Measurements from ENCODE around the gene KCMF1. TPM values are rescaled to one million over a fixed set of nuclear protein-coding genes. Genes with fewer than 3 reads are reported as not detected.

Gene KCMF1
- total and polyA plus RNA-seq, 2 donors from 2014 or later = 21.0 to 64.3 TPM

DNA sequence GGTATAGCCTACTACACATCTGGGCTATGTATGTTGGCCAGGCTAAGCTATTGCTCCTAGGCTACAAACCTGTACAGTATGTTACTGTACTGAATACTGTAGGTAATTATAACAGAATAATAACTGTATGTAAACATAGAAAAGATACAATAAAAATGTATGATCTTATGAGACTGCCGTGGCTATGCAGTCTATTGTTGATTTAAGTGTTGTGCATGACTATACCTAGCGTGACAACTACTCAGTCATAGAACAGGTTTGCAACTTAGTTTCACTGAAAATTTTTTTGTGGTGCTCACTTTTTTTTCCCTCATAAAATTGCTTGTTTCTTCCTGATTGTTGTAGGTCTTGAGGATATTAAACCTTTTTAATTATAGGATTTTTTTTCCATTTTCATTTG, 25.9 kb downstream of the KCMF1 start:
- H3K9ac ChIP-seq (ENCODE audit: low read length in 3 of 3) = no peak overlapping the region
- H3K27me3 ChIP-seq (ENCODE audit: control insufficient read depth, insufficient read depth, low read length) = no peaks in the 10 kb centered on the region
- H3K36me3 ChIP-seq (ENCODE audit: control insufficient read depth in 2 of 3, insufficient read depth in 3 of 3, low read length in 3 of 3) = no peaks in the 10 kb centered on the region
- FAIRE-seq = no peak
- no peak overlapping the region for H3K27ac ChIP-seq (ENCODE audit: low read depth in 2 of 2, low read length in 2 of 2)
- intact Hi-C loops (cut with DNase I) = no loop called here
- no peak for TF ChIP-seq CTCF (IDR thresholded peaks at IDR 0.05; ENCODE audit: borderline replicate concordance, extremely low read depth, insufficient read depth)
- H3K4me1 ChIP-seq (ENCODE audit: control insufficient read depth in 2 of 3, insufficient read depth in 2 of 3, low read depth in 1 of 3, low read length in 3 of 3) = peaks cover 0 to 4% (median 2%) of the 10 kb centered on the region in 3 donors
- no peak for DNase-seq
- no peaks in the 10 kb centered on the region for H3K9me3 ChIP-seq (ENCODE audit: control insufficient read depth in 2 of 3, insufficient read depth in 1 of 3, low read length in 3 of 3)
- no peak overlapping the region for H3K4me3 ChIP-seq (ENCODE audit: low read length in 3 of 3)

DNA sequence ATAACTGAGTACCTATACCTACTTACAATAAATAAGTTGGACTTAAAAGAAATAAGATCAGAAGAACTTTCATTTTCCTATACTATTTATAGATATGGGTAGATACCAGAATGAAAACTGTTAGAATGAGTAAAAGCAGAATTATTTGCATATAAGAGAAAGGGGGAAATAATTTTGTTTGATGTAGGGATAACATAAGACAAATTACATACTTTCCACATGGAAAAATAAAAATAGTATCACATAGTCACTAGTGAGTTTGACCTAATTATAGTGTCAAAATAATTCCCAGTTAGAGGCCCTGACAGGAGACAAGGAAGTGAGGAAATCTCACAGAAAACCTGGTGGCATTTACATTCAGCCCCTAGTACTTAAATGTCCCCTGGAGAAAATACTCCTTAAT, 28.6 kb downstream of the KCMF1 start:
- FAIRE-seq = no peak
- Histone ChIP-seq H3K27me3 (ENCODE audit: control insufficient read depth, insufficient read depth, low read length) (no peaks in the 10 kb centered on the region), H3K4me1 (ENCODE audit: control insufficient read depth in 2 of 3, insufficient read depth in 2 of 3, low read depth in 1 of 3, low read length in 3 of 3) (peaks cover 0 to 4% (median 2%) of the 10 kb centered on the region in 3 donors), H3K36me3 (ENCODE audit: control insufficient read depth in 2 of 3, insufficient read depth in 3 of 3, low read length in 3 of 3) (no peaks in the 10 kb centered on the region), H3K27ac (ENCODE audit: low read depth in 2 of 2, low read length in 2 of 2) (no peak overlapping the region), H3K9me3 (ENCODE audit: control insufficient read depth in 2 of 3, insufficient read depth in 1 of 3, low read length in 3 of 3) (no peaks in the 10 kb centered on the region), H3K4me3 (ENCODE audit: low read length in 3 of 3) (no peak overlapping the region), H3K9ac (ENCODE audit: low read length in 3 of 3) (no peak overlapping the region)
- intact Hi-C loops (cut with DNase I) = no loop called here
- DNase-seq = no peak
- no peak for TF ChIP-seq CTCF (IDR thresholded peaks at IDR 0.05; ENCODE audit: borderline replicate concordance, extremely low read depth, insufficient read depth)

DNA sequence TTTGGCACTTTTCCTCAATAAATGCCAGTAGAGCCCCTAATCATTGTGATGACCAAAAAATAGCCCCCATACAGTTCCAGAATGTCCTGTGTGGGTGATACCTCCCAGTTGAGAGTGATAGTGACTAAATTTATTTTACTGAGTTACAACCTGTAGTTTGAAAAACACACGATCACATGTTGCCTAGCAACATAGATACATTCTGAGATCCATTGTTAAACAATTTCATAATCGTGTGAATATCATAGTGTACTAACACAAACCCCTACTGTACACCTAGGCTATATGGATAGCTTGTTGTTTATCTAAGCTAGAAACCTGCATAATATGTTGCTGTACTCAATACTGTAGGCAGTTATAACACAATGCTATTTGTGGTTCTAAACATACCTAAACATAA, 30.6 kb downstream of the KCMF1 start:
- no peaks in the 10 kb centered on the region for H3K27me3 ChIP-seq (ENCODE audit: control insufficient read depth, insufficient read depth, low read length)
- no peak overlapping the region for H3K9ac ChIP-seq (ENCODE audit: low read length in 3 of 3)
- TF ChIP-seq CTCF (IDR thresholded peaks at IDR 0.05; ENCODE audit: borderline replicate concordance, extremely low read depth, insufficient read depth) = no peak
- H3K36me3 ChIP-seq (ENCODE audit: control insufficient read depth in 2 of 3, insufficient read depth in 3 of 3, low read length in 3 of 3) = no peaks in the 10 kb centered on the region
- peaks cover 0 to 4% (median 2%) of the 10 kb centered on the region in 3 donors for H3K4me1 ChIP-seq (ENCODE audit: control insufficient read depth in 2 of 3, insufficient read depth in 2 of 3, low read depth in 1 of 3, low read length in 3 of 3)
- intact Hi-C loops (cut with DNase I) = no loop called here
- no peak for DNase-seq
- H3K9me3 ChIP-seq (ENCODE audit: control insufficient read depth in 2 of 3, insufficient read depth in 1 of 3, low read length in 3 of 3) = no peaks in the 10 kb centered on the region
- no peak overlapping the region for H3K27ac ChIP-seq (ENCODE audit: low read depth in 2 of 2, low read length in 2 of 2)
- H3K4me3 ChIP-seq (ENCODE audit: low read length in 3 of 3) = no peak overlapping the region
- no peak for FAIRE-seq

GRCh38 chr2:85002534-85002933, 31.6 kb downstream of the KCMF1 start:
- H3K36me3 ChIP-seq (ENCODE audit: control insufficient read depth in 2 of 3, insufficient read depth in 3 of 3, low read length in 3 of 3) = no peaks in the 10 kb centered on the region
- H3K27ac ChIP-seq (ENCODE audit: low read depth in 2 of 2, low read length in 2 of 2) = no peak overlapping the region
- H3K9me3 ChIP-seq (ENCODE audit: control insufficient read depth in 2 of 3, insufficient read depth in 1 of 3, low read length in 3 of 3) = no peaks in the 10 kb centered on the region
- no peak overlapping the region for H3K4me3 ChIP-seq (ENCODE audit: low read length in 3 of 3)
- H3K4me1 ChIP-seq (ENCODE audit: control insufficient read depth in 2 of 3, insufficient read depth in 2 of 3, low read depth in 1 of 3, low read length in 3 of 3) = peaks cover 0 to 4% (median 0%) of the 10 kb centered on the region in 3 donors
- H3K27me3 ChIP-seq (ENCODE audit: control insufficient read depth, insufficient read depth, low read length) = no peaks in the 10 kb centered on the region
- intact Hi-C loops (cut with DNase I) = no loop called here
- DNase-seq (no peak), FAIRE-seq (no peak)
- TF ChIP-seq CTCF (IDR thresholded peaks at IDR 0.05; ENCODE audit: borderline replicate concordance, extremely low read depth, insufficient read depth) = no peak
- no peak overlapping the region for H3K9ac ChIP-seq (ENCODE audit: low read length in 3 of 3)

Measured in kidney (tissue), 14 donors.